Measurements from ENCODE around the gene N4BP2.
A peak's percentile ranks its signal among the peaks of the same experiment; 100 is the strongest.
"Not testable (repeated sequence)": the region's sequence is repeated elsewhere in the genome, so short reads cannot be mapped to it uniquely, and the experiment has no call there.

The N4BP2 gene

DNA sequence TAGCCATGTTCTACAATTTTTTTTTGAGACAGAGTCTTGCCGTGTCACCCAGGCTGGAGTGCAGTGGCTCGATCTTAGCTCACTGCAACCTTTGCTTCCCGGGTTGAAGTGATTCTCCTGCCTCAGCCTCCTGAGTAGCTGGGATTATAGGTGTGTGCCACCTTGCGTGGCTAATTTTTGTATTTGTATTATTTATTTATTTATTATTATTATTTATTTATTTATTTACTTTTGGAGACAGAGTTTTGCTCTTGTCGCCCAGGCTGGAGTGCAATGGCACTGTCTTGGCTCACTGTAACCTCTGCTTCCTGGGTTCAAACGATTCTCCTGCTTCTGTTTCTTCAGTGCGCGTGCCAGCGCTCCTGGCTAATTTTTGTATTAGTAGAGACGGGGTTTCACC lies 36.8 kb downstream of the N4BP2 start:
- FAIRE-seq: not testable (repeated sequence)

DNA sequence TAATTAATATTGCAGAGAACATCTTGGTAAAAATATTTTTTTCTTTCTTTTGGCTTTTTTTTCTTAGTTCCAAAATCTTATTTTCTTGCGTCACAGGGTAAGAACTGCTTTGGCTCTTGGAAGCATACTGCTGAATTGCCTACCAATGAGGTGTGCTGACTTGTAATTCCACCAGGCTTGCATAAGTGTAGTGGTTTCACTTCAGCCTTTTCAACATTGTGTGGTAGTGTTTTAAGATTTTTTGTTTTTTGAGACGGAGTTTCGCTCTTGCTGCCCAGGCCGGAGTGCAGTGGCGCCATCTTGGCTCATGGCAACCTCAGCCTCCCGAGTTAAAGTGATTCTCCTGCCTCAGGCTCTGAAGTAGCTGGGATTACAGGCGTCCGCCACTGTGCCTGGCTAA lies 42.4 kb downstream of the N4BP2 start:
- no peak for FAIRE-seq

DNA sequence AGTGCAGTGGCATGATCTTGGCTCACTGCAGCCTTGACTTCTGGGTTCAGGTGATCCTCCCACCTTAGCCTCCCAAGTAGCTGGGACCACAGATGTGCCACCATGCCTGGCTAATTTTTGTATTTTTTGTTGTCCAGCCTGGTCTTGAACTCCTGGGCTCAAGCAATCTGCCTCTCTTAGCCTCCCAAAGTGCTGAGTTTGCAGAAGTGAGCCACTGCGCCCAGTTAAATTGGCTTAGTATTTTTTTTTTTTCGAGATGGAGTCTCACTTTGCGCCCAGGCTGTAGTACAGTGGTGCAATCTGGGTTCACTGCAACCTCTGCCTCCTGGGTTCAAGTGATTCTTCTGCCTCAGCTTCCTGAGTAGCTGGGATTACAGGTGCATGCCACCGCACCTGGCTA lies 50.5 kb downstream of the N4BP2 start:
- not testable (repeated sequence) for FAIRE-seq

DNA sequence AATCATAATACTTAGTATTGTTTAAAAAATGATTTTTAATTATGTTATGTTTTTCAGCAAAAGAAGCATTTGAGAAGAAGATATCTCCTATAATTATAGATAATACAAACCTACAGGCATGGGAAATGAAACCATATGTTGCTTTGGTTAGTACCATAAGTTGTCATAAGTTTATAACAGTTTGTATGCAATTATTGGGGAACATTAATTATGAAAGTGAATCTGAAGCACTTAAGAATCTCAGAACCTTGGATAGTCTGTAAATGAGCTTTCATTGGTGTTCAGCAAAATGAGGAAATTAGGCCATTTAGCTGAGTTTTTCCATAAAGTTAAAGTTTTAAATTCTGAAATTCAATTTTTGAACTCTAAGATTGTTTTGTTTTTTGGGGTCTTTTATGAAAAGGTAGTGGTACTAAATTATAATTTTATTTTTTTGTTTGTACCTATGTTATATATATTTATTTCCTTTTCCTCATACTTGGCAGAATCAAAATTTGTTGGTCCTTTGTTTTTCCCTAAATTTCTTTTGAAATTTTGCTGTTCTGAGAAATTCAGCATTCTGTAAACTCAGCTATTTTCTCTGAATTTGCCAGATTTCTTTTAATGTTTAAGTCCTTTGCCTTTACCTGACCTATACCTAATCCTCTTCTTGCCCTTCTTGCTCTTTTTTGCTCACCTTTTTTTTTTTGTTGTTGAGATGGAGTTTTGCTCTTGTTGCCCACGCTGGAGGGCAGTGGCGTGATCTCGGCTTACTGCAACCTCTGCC lies 55.6 kb downstream of the N4BP2 start:
- FAIRE-seq: peak; percentile 45

DNA sequence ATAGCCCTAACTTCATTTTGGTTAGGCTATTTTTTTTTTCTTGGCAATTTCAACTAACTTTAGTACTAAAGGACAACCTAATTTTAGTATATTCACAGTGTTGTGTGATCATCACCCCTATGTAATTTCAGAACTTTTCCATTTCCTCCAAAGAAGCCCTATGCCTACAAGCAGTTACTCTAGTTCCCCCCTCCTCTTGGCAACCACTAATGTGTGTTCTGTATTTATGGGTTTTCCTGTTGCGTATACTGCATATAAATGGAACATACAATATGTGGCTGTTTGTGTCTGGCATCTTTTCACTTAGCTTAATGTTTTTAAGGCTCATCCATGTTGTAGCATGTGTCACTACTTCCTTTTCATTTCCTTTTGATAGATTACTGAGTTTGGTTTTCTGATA lies 57.6 kb downstream of the N4BP2 start:
- no peak for FAIRE-seq

DNA sequence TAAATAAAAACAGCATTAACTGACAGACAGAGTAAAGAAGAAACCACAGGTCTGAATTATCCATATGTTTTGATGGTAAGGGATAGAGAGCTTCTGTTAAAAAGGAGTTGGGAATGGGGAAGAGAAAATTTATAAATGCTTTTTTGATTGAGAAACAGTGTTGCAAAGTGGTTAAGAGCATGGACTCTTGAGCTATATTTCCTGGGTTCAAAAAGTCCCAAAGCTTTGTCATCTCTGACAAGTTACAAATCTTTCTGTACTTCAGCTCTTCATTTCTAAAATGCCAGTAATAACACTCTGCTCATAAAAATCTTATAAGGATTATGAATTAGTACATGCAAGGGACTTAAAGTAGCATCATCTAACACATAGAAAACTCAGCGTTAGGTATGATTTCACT lies 62.2 kb downstream of the N4BP2 start:
- FAIRE-seq: no peak

DNA sequence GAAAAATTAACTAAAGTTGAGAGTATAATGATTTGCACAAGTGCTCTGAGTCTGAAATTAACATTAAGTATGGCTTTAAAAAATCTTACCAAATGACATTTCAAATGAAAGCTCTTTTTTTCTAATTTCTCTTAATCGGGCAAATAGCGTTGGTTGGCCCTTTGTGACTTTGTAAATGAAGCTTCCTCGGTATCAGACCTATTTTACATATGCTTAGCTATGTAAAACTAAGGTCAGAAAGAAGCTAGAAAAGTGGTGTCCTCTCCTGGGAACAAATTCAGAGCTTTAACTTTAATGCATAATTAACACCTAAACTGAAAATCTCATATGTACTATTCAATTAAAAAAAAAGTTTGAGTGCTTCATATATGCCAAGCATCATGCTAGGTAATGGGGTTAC lies 62.7 kb downstream of the N4BP2 start:
- no peak for FAIRE-seq

DNA sequence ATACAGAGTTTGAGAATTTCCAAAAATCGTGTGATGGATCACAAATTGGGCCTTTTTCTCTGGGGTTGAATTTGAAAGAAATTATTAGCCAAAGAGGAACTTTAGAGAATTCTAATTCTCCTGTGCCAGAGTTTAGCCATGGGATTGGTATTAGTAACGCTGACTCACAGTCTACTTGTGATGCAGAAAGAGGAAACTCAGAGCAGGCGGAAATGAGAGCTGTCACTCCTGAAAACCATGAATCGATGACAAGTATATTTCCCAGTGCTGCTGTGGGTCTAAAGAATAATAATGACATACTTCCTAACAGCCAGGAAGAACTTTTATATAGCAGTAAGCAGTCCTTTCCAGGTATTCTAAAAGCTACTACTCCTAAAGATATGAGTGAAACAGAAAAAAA lies 64.9 kb downstream of the N4BP2 start:
- peak; percentile 86 for FAIRE-seq

DNA sequence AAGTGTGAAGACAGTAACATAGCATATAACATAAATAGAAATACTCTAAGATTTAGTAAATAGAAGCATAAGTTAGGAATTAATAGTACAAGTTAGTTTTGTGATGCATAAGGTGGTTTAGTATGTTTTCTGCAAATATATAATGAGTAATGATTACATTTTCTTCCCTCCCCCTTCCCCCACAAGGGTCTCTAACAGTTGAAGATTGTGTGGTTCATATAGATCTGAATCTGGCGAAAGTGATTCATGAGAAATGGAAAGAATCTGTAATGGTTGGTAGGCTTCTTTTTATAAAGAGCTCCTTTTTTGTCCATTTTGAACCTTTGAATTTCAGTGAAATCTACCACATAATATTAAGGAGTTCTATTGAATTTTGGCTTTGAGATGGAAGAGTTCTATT lies 66.3 kb downstream of the N4BP2 start:
- FAIRE-seq: peak; percentile 6

DNA sequence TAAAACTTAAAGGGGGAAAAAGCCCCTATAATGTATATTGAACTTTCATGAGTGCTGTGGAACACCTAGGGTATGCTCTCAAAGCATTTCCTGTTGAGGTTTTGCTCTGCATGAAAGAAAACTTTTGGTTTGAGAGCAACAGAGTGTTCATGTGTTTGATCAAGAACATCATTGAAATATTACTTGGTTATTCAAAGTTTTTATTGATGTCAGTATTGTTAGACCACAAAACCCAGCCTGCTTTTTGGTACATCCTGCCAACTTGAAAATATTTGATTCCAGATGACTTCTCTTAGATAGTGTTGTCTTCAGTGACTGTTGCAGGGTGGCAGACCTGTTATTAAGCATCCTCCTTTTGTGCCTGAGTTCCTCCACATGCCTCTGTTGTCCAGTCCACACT lies 68.0 kb downstream of the N4BP2 start:
- no peak for FAIRE-seq

DNA sequence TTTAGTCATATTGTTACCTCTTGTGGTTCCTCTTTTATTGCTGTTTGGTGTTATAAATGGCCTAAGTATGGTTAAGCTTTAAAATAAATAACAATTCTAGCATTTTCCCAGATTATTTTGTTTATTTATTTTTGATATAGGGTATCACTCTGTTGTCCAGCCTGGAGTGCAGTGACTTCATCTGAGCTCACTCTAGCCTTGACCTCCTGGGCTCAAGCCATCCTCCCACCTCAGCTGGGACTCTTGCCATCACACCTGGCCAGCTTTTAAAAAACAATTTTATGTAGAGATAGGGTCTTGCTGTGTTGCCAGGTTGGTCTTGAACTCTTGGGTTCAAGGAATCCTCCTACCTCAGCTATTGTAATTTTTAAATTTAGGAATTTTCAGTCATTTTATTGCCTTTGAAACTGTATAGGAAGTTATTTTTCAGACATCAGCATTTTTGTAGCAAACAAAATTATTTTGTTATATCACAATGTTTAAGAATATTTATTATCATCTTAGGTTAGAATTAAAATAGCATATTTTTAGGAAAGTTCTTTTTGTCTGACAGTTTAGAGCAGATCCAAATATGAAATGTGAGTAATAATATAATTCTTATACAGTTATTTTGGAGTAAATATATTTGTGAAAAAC lies 73.9 kb downstream of the N4BP2 start:
- FAIRE-seq: peak; percentile 81

DNA sequence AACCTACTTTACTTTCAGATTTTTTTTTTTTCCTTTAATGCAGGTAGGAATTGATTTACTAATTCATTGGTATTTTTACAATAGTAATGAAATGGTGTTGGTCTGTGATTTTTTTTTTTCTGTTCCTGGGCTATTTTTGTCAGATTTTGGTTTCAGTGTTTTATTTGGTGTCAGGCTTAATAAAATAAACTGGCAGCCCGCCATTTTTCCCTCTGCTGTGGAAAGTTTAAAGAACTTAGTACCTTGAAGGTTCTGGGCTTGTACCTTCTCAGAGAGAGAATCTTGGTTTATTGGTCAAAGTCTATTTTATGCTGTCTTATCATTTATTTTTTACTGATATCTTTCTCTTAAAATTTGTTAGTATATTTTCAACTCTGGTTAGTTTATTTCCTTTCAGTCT lies 76.2 kb downstream of the N4BP2 start:
- no peak for FAIRE-seq

DNA sequence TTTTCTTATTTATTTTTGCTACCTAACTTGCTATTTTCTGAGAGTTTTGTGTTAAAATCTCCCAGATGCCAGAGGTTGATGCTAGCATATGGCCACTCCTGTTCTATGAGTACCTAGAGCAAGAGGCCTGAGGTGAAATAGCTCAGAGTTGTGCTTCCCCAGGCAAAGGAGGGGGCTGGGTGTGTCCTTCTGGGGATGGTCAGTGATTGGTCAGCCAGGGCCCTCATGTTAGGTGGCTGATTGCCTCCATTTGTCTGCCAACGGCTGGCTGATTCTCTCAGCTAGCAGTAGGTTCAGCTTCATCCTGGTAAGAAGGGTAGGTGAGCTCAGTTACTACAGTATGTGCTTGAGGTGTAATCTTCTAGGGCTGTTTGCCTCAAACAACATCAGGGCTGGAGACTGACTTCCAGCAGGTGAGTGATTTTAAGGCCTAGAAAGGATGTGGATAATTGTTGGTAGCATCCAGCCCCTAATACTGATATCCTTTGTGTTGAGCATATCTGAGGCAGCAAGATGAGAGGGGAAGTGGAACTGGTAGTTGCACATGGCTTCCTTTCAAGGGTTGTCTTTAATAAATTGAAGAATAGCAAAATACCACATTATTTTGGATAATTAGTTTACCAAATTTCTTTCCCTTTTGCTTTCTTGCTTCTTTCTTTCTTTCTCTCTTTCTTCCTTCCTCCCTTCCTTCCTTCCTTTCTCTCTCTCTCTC lies 77.7 kb downstream of the N4BP2 start:
- no peak for FAIRE-seq

DNA sequence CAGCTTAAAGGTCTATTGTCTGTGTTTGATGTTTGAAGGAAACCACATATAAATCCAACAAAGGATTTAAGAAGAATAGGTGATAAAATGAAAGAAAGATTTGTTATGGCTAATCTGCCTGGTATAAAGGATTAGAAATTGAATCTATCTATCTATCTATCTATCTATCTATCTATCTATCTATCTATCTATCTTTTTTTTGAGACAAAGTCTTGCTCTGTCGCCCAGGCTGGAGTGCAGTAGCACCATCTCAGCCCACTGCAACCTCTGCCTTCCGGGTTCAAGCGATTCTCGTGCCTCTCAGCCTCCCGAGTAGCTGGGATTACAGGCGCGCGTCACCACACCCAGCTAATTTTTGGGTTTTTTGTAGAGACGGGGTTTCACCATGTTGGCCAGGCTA lies 79.6 kb downstream of the N4BP2 start:
- not testable (repeated sequence) for FAIRE-seq

DNA sequence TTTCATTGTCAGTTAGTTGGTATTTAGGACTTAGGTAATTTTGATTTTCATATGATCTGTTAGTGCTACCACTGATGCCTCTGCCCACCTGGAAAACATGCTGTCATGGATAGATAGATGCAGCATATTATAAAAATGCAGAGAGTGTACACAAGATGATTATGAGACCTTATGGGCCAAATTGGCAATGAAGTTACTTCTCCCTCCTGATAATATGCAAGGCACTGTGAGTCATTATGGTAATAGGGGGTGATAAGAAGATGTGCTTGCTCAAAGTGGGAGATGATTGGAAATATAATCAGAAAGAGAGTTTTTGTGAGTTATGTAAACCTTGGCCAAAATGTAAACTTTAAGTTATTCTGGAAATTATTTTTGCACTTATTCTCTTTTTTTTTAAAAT lies 83.5 kb downstream of the N4BP2 start:
- no peak for FAIRE-seq

DNA sequence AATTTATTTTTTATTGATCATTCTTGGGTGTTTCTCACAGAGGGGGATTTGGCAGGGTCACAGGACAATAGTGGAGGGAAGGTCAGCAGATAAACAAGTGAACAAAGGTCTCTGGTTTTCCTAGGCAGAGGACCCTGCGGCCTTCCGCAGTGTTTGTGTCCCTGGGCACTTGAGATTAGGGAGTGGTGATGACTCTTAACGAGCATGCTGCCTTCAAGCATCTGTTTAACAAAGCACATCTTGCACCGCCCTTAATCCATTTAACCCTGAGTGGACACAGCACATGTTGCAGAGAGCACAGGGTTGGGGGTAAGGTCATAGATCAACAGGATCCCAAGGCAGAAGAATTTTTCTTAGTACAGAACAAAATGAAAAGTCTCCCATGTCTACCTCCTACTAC lies 83.9 kb downstream of the N4BP2 start:
- FAIRE-seq: not testable (repeated sequence)

DNA sequence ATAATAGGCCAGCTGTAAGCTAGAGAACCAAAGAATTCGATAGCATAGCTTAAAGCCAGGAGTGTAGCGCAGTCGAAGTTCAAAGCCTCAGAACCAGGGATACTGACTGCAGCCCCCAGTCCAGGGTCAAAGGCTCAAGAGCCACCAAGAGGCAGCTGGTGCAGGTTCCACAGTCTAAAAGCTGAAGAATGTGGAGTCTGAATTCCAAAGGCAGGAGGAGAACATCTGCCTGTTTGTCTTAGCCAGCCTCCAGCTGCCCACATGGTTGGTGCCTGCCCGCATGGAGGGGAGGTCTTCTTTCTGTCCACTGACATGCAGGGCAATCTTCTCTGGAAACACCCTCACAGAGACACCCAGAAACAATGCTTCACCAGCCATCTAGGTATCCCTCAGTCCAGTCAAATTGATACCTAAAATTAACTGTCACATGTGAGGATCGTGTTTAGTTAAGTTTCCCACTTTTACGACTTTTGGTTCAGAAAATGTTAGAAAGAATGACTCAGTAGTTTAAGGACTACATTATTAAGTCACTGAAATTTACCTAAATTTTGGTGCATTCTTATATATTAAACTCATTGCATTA lies 87.4 kb downstream of the N4BP2 start:
- FAIRE-seq: no peak

DNA sequence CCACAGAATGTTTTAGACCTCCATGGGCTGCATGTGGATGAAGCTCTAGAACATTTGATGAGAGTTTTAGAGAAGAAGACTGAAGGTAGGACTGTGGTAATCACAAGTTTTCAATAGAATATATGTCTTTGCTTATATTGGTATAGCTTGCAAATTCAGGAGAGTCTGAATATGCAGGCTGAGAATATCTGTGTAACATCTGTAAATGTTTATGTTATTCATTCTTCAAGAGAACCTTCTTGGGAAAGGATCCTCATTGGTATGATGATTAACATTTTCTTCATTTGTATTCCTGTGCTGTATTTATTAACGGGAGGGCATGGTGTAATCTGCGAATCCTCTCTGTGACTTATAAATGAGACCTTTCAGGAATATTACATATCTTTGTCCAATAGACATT lies 88.1 kb downstream of the N4BP2 start:
- FAIRE-seq: no peak

DNA sequence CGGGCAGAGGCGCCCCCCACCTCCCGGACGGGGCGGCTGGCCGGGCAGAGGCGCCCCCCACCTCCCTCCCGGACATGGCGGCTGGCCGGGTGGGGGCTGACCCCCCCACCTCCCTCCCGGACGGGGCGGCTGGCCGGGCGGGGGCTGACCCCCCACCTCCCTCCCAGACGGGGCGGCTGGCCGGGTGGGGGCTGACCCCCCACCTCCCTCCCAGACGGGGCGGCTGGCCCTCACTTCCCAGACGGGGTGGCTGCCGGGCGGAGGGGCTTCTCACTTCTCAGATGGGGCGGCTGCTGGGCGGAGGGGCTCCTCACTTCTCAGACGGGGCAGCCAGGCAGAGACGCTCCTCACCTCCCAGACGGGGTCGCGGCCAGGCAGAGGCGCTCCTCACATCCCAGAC lies 90.8 kb downstream of the N4BP2 start:
- not testable (repeated sequence) for FAIRE-seq

DNA sequence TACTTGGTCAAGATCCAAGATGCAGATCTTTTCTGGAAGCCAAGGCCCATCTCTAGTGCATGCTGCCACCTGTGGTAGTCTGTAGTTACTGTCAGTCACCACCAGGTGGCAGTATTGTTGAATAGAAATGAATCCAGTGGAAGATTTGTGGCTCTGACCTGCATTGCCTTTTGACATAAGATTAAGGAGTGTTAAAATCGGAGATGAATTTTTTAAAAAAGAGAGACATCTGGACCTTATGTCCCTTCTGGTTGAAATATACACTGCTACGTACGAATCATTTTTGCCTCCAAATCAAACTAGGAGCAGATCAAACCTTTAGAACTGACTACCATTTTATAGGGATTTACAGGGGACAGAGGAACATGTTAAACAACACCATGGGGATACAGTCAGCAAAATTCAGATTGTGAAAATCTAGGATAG lies 93.3 kb downstream of the N4BP2 start:
- FAIRE-seq: peak; percentile 97

DNA sequence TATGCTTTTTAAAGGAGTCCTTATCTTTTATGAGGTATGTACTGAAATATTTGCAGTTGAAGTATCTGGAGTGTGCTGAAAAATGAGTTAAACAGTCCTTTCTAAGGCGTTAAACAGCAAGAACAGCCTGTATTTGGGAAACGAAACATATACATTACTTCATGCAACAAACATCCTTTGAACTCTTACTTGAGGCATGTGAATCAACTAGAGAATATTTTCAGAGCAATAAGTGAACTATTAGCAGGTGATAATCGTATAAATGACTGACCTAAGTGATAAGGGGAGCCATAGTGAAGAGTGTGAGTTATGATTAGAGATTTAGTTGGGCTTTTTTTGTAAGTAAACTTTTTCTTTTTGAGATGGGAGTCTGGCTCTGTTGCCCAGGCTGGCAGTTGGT lies 94.3 kb downstream of the N4BP2 start:
- no peak for FAIRE-seq

DNA sequence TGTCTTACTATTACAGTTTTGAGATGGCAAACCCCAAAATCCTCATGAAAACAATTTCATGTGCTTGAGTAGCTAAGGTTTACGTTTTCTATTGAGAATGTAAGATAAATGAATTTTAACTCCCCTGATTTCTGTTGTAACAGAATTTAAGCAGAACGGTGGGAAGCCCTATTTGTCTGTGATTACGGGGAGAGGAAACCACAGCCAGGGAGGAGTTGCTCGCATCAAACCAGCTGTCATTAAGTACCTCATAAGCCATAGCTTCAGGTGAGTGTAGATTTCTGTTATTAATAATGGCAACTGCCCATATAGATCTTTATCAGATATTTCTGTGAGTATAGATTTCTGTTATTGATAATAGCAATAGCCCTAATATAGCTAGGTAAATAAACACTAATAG lies 96.0 kb downstream of the N4BP2 start:
- no peak for FAIRE-seq

DNA sequence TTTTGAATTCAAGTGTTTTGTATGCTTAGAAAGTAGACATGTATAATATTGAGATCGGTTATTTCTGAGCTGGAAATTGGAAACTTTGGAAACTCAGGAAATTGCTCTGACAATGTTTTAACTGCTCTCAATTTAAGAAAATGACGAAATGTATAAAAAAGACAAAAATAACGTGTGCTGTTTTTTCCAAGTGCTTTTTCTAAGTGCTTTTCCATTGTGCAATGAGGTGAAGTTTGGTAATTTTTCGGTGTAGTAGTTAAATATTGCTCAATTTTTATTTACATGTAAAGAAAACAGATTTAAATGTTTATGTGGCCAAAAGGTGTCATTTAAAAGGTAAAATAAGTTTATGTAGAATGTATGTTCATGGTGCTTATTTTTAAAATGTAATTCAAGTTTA lies 100.8 kb downstream of the N4BP2 start:
- FAIRE-seq: no peak

DNA sequence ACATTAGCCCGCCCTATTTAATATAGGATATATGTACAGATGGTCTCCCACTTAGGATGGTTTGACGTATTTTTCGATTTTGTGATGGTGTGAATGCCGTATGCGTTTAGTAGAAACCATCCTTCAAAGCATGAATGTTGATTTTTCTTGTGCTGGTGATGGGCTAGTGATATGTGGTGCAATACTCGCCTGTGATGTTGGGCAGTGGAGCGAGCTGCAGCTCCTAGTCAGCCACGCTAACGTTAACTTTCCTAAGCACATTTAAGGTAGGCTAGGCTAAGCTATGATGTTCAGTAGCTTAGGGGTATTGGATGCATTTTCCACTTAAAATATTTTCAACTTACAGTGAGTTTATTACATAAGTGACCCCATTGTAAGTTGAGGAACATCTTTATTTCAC lies 103.6 kb downstream of the N4BP2 start:
- no peak for FAIRE-seq
